Neural crest cell (in vitro differentiated cells): ENCODE data around the gene RASGEF1C. TPM values are rescaled to one million over a fixed set of nuclear protein-coding genes. Genes with fewer than 3 reads are reported as not detected.

Experiments
- DNase-seq: peaks from one replicate; pipeline ENCODE4 v3.0.0; 2021; ENCODE audit warnings: low read depth, mixed read lengths, low spot score
- H3K27ac Mint-ChIP-seq: one replicate; pipeline ENCODE4 v1.8.0; 2021; ENCODE audit warnings: mild to moderate bottlenecking, mixed read lengths; ENCODE audit not compliant: unreplicated experiment
- H3K27me3 Mint-ChIP-seq: 2 replicates; pipeline ENCODE4 v1.8.0; 2021; ENCODE audit warnings: low read depth, mild to moderate bottlenecking, mixed read lengths
- H3K36me3 Mint-ChIP-seq: 2 replicates; pipeline ENCODE4 v1.8.0; 2021; ENCODE audit warnings: low read depth, mild to moderate bottlenecking, mixed read lengths
- H3K4me1 Mint-ChIP-seq: 2 replicates; pipeline ENCODE4 v1.8.0; 2021; ENCODE audit warnings: mixed read lengths
- H3K4me3 Mint-ChIP-seq: one replicate; pipeline ENCODE4 v1.8.0; 2021; ENCODE audit warnings: mild to moderate bottlenecking, mixed read lengths
- H3K9me3 Mint-ChIP-seq: 2 replicates; pipeline ENCODE4 v1.8.0; 2021; ENCODE audit warnings: mixed read lengths
- total RNA-seq: library from RNA; stranded (reverse); gene quantifications from 2 replicates; pipeline ENCODE4 v1.2.1, GENCODE V29; 2021
- TF ChIP-seq, protein P1 (sequence below): fragments of 200-600 bp; sonication (generic); conservative IDR thresholded peaks from 2 replicates; pipeline ENCODE4 v1.5.0; 2021; ENCODE audit warnings: antibody characterized with exemption, mild to moderate bottlenecking

Gene RASGEF1C
- total RNA-seq, 1 donor from 2014 or later = 1.7 TPM

DNA sequence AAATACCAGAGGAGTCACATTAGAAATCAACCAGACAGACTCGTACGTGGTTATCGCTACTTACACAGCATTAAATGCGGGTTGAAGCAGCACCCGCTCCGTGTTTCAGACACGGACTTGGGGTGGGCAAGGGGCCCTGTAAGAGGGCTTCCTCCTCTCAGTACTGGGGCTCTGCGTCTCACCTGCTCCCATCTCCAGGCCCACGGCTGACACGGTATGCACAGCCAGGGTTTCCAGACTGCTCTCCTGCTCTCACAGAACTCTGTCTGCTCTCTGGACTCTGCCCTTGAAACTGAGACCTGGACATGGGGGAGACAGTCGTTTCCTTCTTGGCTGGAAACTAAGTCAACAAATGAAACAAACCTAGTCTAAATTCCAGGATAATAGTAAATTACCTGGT, 24.7 kb upstream of the RASGEF1C start:
- Mint-ChIP-seq H3K9me3 (no peaks in the 10 kb centered on the region), H3K27me3 (no peaks in the 10 kb centered on the region), H3K4me3 (no peak overlapping the region), H3K27ac (no peak overlapping the region), H3K4me1 (peaks cover 14% of the 10 kb centered on the region), H3K36me3 (peaks cover 27% of the 10 kb centered on the region)
- no peak for DNase-seq
- TF ChIP-seq, protein P1, sequence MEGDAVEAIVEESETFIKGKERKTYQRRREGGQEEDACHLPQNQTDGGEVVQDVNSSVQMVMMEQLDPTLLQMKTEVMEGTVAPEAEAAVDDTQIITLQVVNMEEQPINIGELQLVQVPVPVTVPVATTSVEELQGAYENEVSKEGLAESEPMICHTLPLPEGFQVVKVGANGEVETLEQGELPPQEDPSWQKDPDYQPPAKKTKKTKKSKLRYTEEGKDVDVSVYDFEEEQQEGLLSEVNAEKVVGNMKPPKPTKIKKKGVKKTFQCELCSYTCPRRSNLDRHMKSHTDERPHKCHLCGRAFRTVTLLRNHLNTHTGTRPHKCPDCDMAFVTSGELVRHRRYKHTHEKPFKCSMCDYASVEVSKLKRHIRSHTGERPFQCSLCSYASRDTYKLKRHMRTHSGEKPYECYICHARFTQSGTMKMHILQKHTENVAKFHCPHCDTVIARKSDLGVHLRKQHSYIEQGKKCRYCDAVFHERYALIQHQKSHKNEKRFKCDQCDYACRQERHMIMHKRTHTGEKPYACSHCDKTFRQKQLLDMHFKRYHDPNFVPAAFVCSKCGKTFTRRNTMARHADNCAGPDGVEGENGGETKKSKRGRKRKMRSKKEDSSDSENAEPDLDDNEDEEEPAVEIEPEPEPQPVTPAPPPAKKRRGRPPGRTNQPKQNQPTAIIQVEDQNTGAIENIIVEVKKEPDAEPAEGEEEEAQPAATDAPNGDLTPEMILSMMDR = no peak

DNA sequence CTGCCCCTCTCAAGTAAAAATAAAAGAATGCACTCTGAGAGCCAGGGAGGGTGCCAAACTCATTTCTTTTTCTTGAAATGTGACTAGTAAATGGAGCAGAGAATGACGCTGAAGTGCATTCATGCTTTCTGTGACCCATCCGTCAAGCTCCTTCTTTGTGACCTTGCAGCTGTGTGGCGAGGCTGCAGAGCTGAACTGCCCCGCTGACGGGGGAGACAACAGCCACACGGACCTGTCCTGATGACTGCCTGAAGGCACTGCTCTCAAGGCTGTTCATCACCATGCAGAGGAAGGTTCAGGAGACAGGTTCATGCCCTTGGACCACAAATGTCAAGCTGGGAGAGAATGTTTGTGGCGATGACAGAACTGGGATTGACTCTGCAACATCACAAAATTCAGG, 21.0 kb upstream of the RASGEF1C start:
- Mint-ChIP-seq H3K4me1 (peaks cover 9% of the 10 kb centered on the region), H3K4me3 (no peak overlapping the region), H3K27me3 (no peaks in the 10 kb centered on the region), H3K27ac (no peak overlapping the region), H3K9me3 (peaks cover 9% of the 10 kb centered on the region), H3K36me3 (peaks cover 46% of the 10 kb centered on the region)
- DNase-seq = no peak
- TF ChIP-seq, protein P1 = no peak

DNA sequence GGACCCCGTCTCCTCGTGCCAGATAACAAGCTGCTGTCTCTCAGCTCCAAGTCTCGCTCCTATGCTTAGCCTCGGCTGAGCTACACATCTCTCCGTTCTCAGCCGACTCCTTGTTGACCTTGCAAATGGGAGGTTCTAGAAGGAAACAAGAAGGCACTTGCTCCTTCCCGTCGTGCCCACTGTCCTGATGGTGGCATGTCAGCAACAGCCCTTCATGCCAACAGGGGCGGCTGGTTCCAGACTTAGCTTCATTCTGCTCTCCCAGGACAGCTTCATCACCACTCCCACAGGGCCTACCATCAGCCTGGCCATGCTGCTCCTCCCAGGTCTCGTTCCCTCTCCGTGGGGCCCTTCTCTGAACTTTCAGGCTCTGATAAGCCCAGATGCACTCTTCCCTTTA, 13.0 kb upstream of the RASGEF1C start:
- H3K27ac Mint-ChIP-seq = peak overlapping the region; percentile 45
- H3K9me3 Mint-ChIP-seq = peaks cover 31% of the 10 kb centered on the region
- DNase-seq = no peak
- no peak overlapping the region for H3K4me3 Mint-ChIP-seq
- TF ChIP-seq, protein P1 = no peak
- H3K36me3 Mint-ChIP-seq = peaks cover 42% of the 10 kb centered on the region
- no peaks in the 10 kb centered on the region for H3K4me1 Mint-ChIP-seq
- no peaks in the 10 kb centered on the region for H3K27me3 Mint-ChIP-seq

DNA sequence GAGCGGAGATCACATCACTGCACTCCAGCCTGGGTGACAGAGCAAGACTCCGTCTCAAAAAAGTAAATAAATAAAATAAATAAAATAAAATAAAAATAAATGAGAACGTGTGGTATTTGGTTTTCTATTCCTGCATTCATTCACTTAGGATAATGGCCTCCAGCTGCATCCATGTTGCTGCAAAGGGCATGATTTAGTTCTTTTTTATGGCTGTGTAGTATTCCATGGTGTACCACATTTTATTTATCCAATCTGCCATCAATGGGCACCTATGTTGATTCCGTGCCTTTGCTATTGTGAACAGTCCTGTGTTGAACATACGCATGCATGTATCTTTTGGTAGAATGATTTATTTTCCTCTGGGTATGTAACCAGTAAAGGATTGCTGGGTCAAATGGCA, 8.8 kb upstream of the RASGEF1C start:
- TF ChIP-seq, protein P1 = no peak
- Mint-ChIP-seq H3K9me3 (peaks cover 18% of the 10 kb centered on the region), H3K27me3 (no peaks in the 10 kb centered on the region), H3K4me3 (no peak overlapping the region), H3K4me1 (no peaks in the 10 kb centered on the region), H3K27ac (no peak overlapping the region), H3K36me3 (peaks cover 15% of the 10 kb centered on the region)
- DNase-seq = no peak

DNA sequence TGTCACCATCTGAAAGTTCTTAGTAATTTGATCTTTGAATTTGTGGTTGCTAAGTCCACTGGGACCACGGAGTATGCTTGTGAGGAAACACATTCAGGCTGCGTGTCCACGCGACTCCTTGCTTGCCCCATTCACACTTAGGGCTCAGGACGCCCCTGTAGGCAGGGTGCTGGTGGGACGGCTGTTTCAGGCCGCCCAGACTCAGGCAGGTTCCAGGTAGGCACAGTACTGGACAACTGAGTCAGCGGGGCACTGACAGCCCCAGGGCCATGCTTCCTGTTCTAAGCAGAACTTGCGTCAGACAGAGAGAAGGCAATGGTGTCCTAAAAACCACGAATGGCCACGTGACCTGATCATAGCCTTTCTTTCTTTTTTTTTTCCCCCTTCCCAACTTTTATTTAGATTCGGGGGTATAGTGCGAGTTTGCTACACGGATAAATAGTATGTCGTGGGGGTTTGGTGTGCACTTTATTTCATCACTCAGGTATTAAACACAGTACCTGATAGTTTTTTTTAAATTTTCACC, 7.7 kb upstream of the RASGEF1C start:
- no peak for DNase-seq
- Mint-ChIP-seq H3K27me3 (no peaks in the 10 kb centered on the region), H3K4me1 (no peaks in the 10 kb centered on the region), H3K9me3 (peaks cover 15% of the 10 kb centered on the region), H3K27ac (no peak overlapping the region), H3K4me3 (no peak overlapping the region), H3K36me3 (peaks cover 8% of the 10 kb centered on the region)
- TF ChIP-seq, protein P1 = no peak
